Liver (tissue), 3 donors: ENCODE results near the gene ENOX1.

Experiments used
- SP1 ChIP-seq: IDR thresholded peaks from 2 replicates; pipeline ENCODE4 v1.6.1; 2018; ENCODE audit warnings: antibody characterized with exemption, mild to moderate bottlenecking
- TF ChIP-seq, protein P1 (sequence below): fragments of 150-350 bp; IDR thresholded peaks from 2 replicates; pipeline ENCODE4 v1.5.1; 2017; ENCODE audit warnings: improper control_type of control experiment, low read depth, low read length; ENCODE audit not compliant: missing input control
- TF ChIP-seq, protein P2 (sequence below): IDR thresholded peaks from 2 replicates; pipeline ENCODE4 v1.6.1; 2016; ENCODE audit warnings: antibody characterized with exemption
- donor health status: healthy.
- donor health status: healthy.

DNA sequence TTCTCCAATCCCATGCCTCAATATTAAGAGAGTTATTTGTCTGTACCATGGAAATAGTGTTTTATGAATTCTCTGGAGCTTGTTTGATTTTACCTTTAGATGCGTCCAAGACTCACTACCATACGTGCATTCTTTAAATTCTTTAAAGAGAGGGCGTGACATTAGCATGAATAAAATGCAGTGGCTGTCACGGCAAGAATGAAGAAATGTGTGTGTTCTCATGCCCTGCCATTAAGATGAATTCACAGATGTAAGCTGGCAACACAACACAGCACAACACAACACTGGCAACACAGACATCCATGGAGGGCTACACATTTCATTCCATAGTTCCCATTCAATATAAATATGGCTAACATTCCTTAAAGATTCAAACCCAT lies 213.4 kb downstream of the ENOX1 start:
- TF ChIP-seq, protein P1, sequence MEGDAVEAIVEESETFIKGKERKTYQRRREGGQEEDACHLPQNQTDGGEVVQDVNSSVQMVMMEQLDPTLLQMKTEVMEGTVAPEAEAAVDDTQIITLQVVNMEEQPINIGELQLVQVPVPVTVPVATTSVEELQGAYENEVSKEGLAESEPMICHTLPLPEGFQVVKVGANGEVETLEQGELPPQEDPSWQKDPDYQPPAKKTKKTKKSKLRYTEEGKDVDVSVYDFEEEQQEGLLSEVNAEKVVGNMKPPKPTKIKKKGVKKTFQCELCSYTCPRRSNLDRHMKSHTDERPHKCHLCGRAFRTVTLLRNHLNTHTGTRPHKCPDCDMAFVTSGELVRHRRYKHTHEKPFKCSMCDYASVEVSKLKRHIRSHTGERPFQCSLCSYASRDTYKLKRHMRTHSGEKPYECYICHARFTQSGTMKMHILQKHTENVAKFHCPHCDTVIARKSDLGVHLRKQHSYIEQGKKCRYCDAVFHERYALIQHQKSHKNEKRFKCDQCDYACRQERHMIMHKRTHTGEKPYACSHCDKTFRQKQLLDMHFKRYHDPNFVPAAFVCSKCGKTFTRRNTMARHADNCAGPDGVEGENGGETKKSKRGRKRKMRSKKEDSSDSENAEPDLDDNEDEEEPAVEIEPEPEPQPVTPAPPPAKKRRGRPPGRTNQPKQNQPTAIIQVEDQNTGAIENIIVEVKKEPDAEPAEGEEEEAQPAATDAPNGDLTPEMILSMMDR: no peak
- no peak for TF ChIP-seq SP1
- TF ChIP-seq, protein P2, sequence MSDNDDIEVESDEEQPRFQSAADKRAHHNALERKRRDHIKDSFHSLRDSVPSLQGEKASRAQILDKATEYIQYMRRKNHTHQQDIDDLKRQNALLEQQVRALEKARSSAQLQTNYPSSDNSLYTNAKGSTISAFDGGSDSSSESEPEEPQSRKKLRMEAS: no peak
